ENCODE data around the gene KCNE3.
"Not testable (repeated sequence)": the region's sequence is repeated elsewhere in the genome, so short reads cannot be mapped to it uniquely, and the experiment has no call there.

KCNE3 gene

GRCh38 chr11:74438681-74439080 lies 28.7 kb downstream of the KCNE3 start:
- no peak for FAIRE-seq

DNA sequence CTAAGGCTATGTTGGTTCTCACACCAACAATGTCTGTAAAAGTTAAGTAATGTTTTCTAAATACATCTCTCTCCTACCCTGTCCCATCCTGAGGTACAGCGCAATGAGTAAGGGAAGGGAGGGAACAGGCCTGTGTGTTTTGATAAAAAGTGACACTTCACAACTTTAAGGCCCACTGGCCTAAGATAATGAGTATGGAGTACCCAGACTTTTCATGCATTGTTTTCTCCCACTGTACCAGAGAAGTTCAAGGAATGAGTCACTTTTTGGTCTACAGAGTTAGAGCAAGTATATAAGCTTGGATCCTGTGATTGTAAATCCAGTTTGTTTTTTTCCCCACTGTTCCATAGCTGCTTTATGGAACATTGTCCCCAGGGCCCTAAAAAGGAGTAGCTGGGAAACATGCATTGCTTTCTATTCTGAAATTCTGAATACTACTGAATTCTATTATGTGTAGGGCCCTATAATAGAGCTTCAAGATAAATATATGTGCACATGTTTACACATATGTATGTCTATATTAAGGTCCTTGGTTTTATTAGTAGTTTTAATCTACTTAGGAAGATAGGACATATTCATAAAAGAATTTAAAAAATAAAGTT lies 29.8 kb downstream of the KCNE3 start:
- no peak for FAIRE-seq

- no peak for FAIRE-seq
Observed at GRCh38 chr11:74434528-74434927, 32.8 kb downstream of the KCNE3 start.

GRCh38 chr11:74429205-74429604 lies 38.1 kb downstream of the KCNE3 start:
- FAIRE-seq = no peak

DNA sequence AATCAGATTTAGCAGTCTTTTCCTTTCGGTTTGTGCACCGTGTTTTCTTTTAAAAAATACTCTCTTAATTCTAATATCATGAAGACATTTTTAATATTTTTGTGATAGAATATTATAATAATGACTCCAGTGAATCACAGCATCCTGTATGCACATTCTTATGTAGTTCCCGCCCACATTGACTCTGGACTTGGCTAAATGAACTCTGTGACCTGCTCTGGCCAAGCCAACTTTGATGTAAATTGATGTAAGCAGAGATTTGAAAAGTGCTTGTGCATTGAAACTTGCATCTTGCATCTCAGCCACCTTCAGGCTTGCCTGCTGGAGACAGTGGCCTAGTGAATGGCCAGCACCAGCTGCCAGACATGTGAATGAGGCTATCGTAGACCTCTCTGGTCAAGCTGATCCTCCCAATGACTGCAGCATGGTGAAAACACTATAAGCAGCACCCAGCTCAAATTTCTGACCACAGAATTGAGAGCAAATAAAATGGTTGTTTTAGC lies 39.9 kb downstream of the KCNE3 start:
- no peak for FAIRE-seq

GRCh38 chr11:74425100-74425499 lies 42.2 kb downstream of the KCNE3 start:
- FAIRE-seq = no peak

GRCh38 chr11:74418509-74418895 lies 48.8 kb downstream of the KCNE3 start:
- FAIRE-seq = no peak

DNA sequence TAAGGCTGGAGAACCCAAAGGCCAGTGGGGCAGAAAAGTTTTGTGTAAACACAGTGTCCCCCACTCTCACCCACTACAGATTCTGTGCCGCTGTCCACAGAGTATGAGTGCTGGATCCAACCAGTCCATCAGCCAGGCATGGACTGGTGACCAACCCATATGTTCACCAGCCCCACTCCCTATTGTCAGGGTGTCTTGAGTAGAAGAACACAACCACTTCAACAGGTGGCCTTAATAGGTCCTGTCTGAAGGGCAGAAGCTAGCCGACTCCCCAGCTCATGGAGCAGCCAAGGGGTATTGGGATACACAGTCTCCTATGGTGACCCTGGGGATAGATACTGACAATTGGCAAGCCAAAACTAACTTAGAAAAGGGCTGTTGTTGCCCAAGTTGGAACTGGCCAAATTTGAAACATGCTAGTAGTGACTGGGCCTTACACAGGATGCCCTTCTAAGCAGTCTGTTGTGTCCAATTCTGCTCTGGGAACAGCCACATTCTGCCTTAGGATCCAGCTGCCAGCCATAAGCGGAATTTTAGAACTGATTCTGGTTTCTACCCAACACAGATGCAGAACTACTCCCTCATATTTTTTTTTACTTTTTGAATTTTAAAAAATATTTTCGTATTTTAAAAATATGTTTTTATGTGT lies 49.4 kb downstream of the KCNE3 start:
- no peak for FAIRE-seq

GRCh38 chr11:74417379-74417804 lies 50.0 kb downstream of the KCNE3 start:
- no peak for FAIRE-seq

DNA sequence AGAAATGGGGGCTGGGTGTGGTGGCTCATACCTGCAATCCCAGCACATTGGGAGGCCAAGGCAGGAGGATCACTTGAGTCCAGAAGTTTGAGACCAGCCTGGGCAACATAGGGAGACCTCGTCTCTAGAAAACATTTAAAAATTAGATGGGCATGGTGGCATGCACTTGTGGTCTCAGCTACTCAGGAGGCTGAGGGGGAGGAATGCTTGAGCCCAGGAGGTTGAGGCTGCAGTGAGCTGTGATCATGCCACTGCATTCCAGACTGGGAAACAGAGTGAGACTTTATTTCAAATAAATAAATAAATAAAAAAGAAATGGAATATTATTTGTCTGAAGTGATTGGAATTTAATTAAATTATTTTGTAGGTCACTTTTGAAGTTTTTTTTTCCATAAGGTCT lies 50.4 kb downstream of the KCNE3 start:
- not testable (repeated sequence) for FAIRE-seq

- FAIRE-seq = no peak
Observed at GRCh38 chr11:74412733-74413359, 54.5 kb downstream of the KCNE3 start.

GRCh38 chr11:74412321-74412720 lies 55.0 kb downstream of the KCNE3 start:
- no peak for FAIRE-seq

- no peak for FAIRE-seq
Observed at GRCh38 chr11:74409633-74410032, 57.7 kb downstream of the KCNE3 start.
